ENCODE results near the gene IFNE.
"Not testable (repeated sequence)": the region's sequence is repeated elsewhere in the genome, so short reads cannot be mapped to it uniquely, and the experiment has no call there.

- not testable (repeated sequence) for TF ChIP-seq CTCF (conservative IDR thresholded peaks at IDR 0.05; ENCODE audit: low read depth, low read length); EZH2 (IDR thresholded peaks at IDR 0.05; ENCODE audit: low read length, unreplicated experiment)
These were observed 47.1 kb downstream of the IFNE start for GRCh38 chr9:21435015-21435383.

Measured in PC-3 (cell line).